Stimulated activated CD4-positive, alpha-beta T cell treated with anti-CD3 and anti-CD28 coated beads, Interleukin-4, amount 100 ng/mL, for 24 hours (primary cell): ENCODE measurements around the gene CEMIP2.
"Not testable (repeated sequence)": the region's sequence is repeated elsewhere in the genome, so short reads cannot be mapped to it uniquely, and the experiment has no call there.

Experiments
- DNase-seq: peaks from one replicate; pipeline ENCODE4 v3.0.0-alpha.2; 2020

The CEMIP2 gene

GRCh38 chr9:71768388-71769174 lies at the start of gene CEMIP2:
Gene CEMIP2 (minus strand): TSS chr9:71768513. CDS start chr9:71750373, 18,140 bp downstream.
- DNase-seq: peak; percentile 89

- no peak for DNase-seq
These were observed 48.7 kb upstream of the CEMIP2 start for GRCh38 chr9:71816916-71817451.

- DNase-seq: no peak
These were observed 46.5 kb upstream of the CEMIP2 start for GRCh38 chr9:71814815-71815214.

- DNase-seq: no peak
These were observed 45.9 kb upstream of the CEMIP2 start for GRCh38 chr9:71814226-71814625.

GRCh38 chr9:71812385-71812784 lies 44.1 kb upstream of the CEMIP2 start:
- no peak for DNase-seq

- no peak for DNase-seq
These were observed 39.8 kb upstream of the CEMIP2 start for GRCh38 chr9:71808068-71808467.

- DNase-seq: peak; percentile 67
These were observed 38.6 kb upstream of the CEMIP2 start for GRCh38 chr9:71806901-71807307.

- not testable (repeated sequence) for DNase-seq
These were observed 36.8 kb upstream of the CEMIP2 start for GRCh38 chr9:71805096-71805495.

- DNase-seq: no peak
These were observed 33.5 kb upstream of the CEMIP2 start for GRCh38 chr9:71801826-71802225.

GRCh38 chr9:71797266-71797665 lies 29.0 kb upstream of the CEMIP2 start:
- DNase-seq: no peak

- DNase-seq: peak; percentile 10
These were observed 27.9 kb upstream of the CEMIP2 start for GRCh38 chr9:71796100-71796767.

GRCh38 chr9:71795097-71795813 lies 26.9 kb upstream of the CEMIP2 start:
- no peak for DNase-seq

GRCh38 chr9:71793386-71794105 lies 25.2 kb upstream of the CEMIP2 start:
- DNase-seq: no peak

GRCh38 chr9:71791875-71792274 lies 23.6 kb upstream of the CEMIP2 start:
- DNase-seq: no peak

GRCh38 chr9:71790296-71790695 lies 22.0 kb upstream of the CEMIP2 start:
- DNase-seq: no peak

GRCh38 chr9:71783120-71783523 lies 14.8 kb upstream of the CEMIP2 start:
- DNase-seq: peak; percentile 89

- DNase-seq: no peak
These were observed 13.1 kb upstream of the CEMIP2 start for GRCh38 chr9:71781391-71781790.

- DNase-seq: no peak
These were observed 12.6 kb upstream of the CEMIP2 start for GRCh38 chr9:71780953-71781352.

- DNase-seq: no peak
These were observed 9.8 kb upstream of the CEMIP2 start for GRCh38 chr9:71778085-71778484.

GRCh38 chr9:71774920-71775319 lies 6.6 kb upstream of the CEMIP2 start:
- no peak for DNase-seq

GRCh38 chr9:71772726-71773125 lies 4.4 kb upstream of the CEMIP2 start:
- DNase-seq: no peak

- no peak for DNase-seq
These were observed 1.9 kb upstream of the CEMIP2 start for GRCh38 chr9:71770170-71770569.
